Sigmoid colon (tissue), 7 donors: Measurements from ENCODE around the gene SDK1. TPM values are rescaled to one million over a fixed set of nuclear protein-coding genes. Genes with fewer than 3 reads are reported as not detected.

Source experiments
- DNase-seq: peaks from one replicate; pipeline ENCODE4 v3.0.0-alpha.2; 2019
- H3K27ac ChIP-seq, 4 donors: fragments of 200-600 bp; sonication (generic); one replicate each; pipeline ENCODE4 v1.5.1; 2016 to 2019; ENCODE audit warnings: mild to moderate bottlenecking in 1 of 4
- H3K27me3 ChIP-seq, 3 donors: fragments of 200-600 bp; sonication (generic); one replicate each; pipeline ENCODE4 v1.5.1; 2019; ENCODE audit warnings: mild to moderate bottlenecking in 1 of 3
- H3K36me3 ChIP-seq, 4 donors: fragments of 200-600 bp; sonication (generic); one replicate each; pipeline ENCODE4 v1.5.1; 2016 to 2019
- H3K4me1 ChIP-seq, 4 donors: fragments of 200-600 bp; sonication (generic); one replicate each; pipeline ENCODE4 v1.5.1; 2017 to 2019
- H3K4me3 ChIP-seq, 4 donors: fragments of 200-600 bp; sonication (generic); one replicate each; pipeline ENCODE4 v1.5.1; 2017 to 2019; ENCODE audit warnings: mild to moderate bottlenecking in 2 of 4, moderate library complexity in 1 of 4
- H3K9me3 ChIP-seq, 4 donors: fragments of 200-600 bp in 3 of 4; sonication (generic) in 3 of 4; one replicate each; pipeline versions ENCODE4 v1.5.1 to v1.6.1; 2013 to 2019
- CTCF ChIP-seq, 4 experiments: fragments of 450-650 bp in 3 of 4; fragments of 200-600 bp in 1 of 4; IDR thresholded peaks; one replicate each; pipeline ENCODE4 v1.5.1; 2016 to 2019; ENCODE audit warnings: antibody characterized with exemption in 4 of 4, mild to moderate bottlenecking in 3 of 4, moderate library complexity in 2 of 4
- EP300 ChIP-seq, 4 donors: sonication (generic); formaldehyde crosslinking; IDR thresholded peaks; one replicate each; pipeline ENCODE4 v1.6.1; 2017; ENCODE audit warnings: antibody characterized with exemption in 4 of 4
- POLR2A ChIP-seq, 2 donors: fragments of 450-650 bp; IDR thresholded peaks; one replicate each; pipeline ENCODE4 v1.6.1; 2016; ENCODE audit warnings: antibody characterized with exemption in 2 of 2, mild to moderate bottlenecking in 2 of 2, moderate library complexity in 2 of 2
- POLR2AphosphoS5 ChIP-seq, 4 donors: sonication (generic); formaldehyde crosslinking; IDR thresholded peaks; one replicate each; pipeline ENCODE4 v1.6.1; 2017; ENCODE audit warnings: antibody characterized with exemption in 4 of 4
- WGBS, 2 donors: extraction: QIAGEN DNeasy Blood & Tissue Kit; methylation state at CpG; one replicate each; pipeline ENCODE4 v1.1.7; 2013; 5-methylcytosine and 5-hydroxymethylcytosine counted together
- intact Hi-C: fragments of 100-400 bp; cut with DNase I; formaldehyde crosslinking; loops from one replicate; pipeline ENCODE4 v1.15.1; 2023
- polyA plus RNA-seq, 3 donors: library from polyadenylated mRNA; stranded (reverse); fragments of 200-250 nt; gene quantifications; one replicate each; pipeline ENCODE4 v1.2.3, GENCODE V29; 2013
- total RNA-seq, 4 donors: library from RNA; depleted of rRNA; stranded (reverse); fragments of >200 nt; gene quantifications; one replicate each; pipeline ENCODE4 v1.1.0, GENCODE V29; 2016
- donor health status: healthy with polysubstance abuse.
- donor health status: Bipolar disorder and iron deficiency.
- donor health status: healthy.

The SDK1 gene
- total and polyA plus RNA-seq, 7 donors, result under 0.01 to 23.0 (median 10.0) TPM; not detected in 1

GRCh38 chr7:3415861-3416312 is 114.8 kb downstream of the SDK1 start:
- H3K4me1 ChIP-seq, result no peaks in the 10 kb centered on the region
- H3K9me3 ChIP-seq, result no peaks in the 10 kb centered on the region
- no peak overlapping the region for H3K4me3 ChIP-seq
- 14 to 56% methylated on average over 3 of the region's 3 CpGs for WGBS, 2 donors
- H3K36me3 ChIP-seq, result no peaks in the 10 kb centered on the region
- no peaks in the 10 kb centered on the region for H3K27me3 ChIP-seq
- TF ChIP-seq POLR2A (IDR thresholded peaks at IDR 0.05) (no peak), EP300 (IDR thresholded peaks at IDR 0.05) (no peak), POLR2AphosphoS5 (IDR thresholded peaks at IDR 0.05) (no peak), CTCF (IDR thresholded peaks at IDR 0.05) (no peak)
- intact Hi-C loops, result no loop called here
- H3K27ac ChIP-seq, result no peak overlapping the region
- DNase-seq, result no peak

- Histone ChIP-seq H3K4me3 (no peak overlapping the region), H3K27ac (no peak overlapping the region), H3K4me1 (no peaks in the 10 kb centered on the region), H3K27me3 (no peaks in the 10 kb centered on the region), H3K9me3 (no peaks in the 10 kb centered on the region), H3K36me3 (no peaks in the 10 kb centered on the region)
- WGBS, 2 donors, result 17 to 62% methylated on average over 4 of the region's 4 CpGs
- DNase-seq, result no peak
- intact Hi-C loops, result no loop called here
- TF ChIP-seq POLR2AphosphoS5 (IDR thresholded peaks at IDR 0.05), result no peak
- no peak for TF ChIP-seq EP300 (IDR thresholded peaks at IDR 0.05)
- TF ChIP-seq CTCF (IDR thresholded peaks at IDR 0.05), result no peak
- TF ChIP-seq POLR2A (IDR thresholded peaks at IDR 0.05), result no peak
Measured at GRCh38 chr7:3416453-3416852, 115.4 kb downstream of the SDK1 start.

- H3K27me3 ChIP-seq, result no peaks in the 10 kb centered on the region
- H3K9me3 ChIP-seq, result no peaks in the 10 kb centered on the region
- intact Hi-C loops, result no loop called here
- no peaks in the 10 kb centered on the region for H3K36me3 ChIP-seq
- no peak for DNase-seq
- no peak overlapping the region for H3K27ac ChIP-seq
- H3K4me3 ChIP-seq, result no peak overlapping the region
- no peak for TF ChIP-seq EP300 (IDR thresholded peaks at IDR 0.05)
- H3K4me1 ChIP-seq, result no peaks in the 10 kb centered on the region
Measured at GRCh38 chr7:3425087-3425486, 124.0 kb downstream of the SDK1 start.

GRCh38 chr7:3426064-3426463 is 125.0 kb downstream of the SDK1 start:
- Histone ChIP-seq H3K4me1 (no peaks in the 10 kb centered on the region), H3K36me3 (no peaks in the 10 kb centered on the region), H3K9me3 (no peaks in the 10 kb centered on the region), H3K4me3 (no peak overlapping the region), H3K27ac (no peak overlapping the region), H3K27me3 (no peaks in the 10 kb centered on the region)
- 16 to 40% methylated on average over 4 of the region's 4 CpGs for WGBS, 2 donors
- no peak for TF ChIP-seq EP300 (IDR thresholded peaks at IDR 0.05)
- no peak for TF ChIP-seq CTCF (IDR thresholded peaks at IDR 0.05)
- TF ChIP-seq POLR2A (IDR thresholded peaks at IDR 0.05), result no peak
- TF ChIP-seq POLR2AphosphoS5 (IDR thresholded peaks at IDR 0.05), result no peak
- no peak for DNase-seq
- intact Hi-C loops, result no loop called here

- no peak for DNase-seq
- WGBS, 2 donors, result 96 to 98% methylated on average over 1 of the region's 1 CpG
- TF ChIP-seq CTCF (IDR thresholded peaks at IDR 0.05) (no peak), EP300 (IDR thresholded peaks at IDR 0.05) (no peak), POLR2AphosphoS5 (IDR thresholded peaks at IDR 0.05) (no peak), POLR2A (IDR thresholded peaks at IDR 0.05) (no peak)
- Histone ChIP-seq H3K9me3 (no peaks in the 10 kb centered on the region), H3K36me3 (no peaks in the 10 kb centered on the region), H3K27ac (no peak overlapping the region), H3K4me1 (no peaks in the 10 kb centered on the region), H3K4me3 (no peak overlapping the region), H3K27me3 (no peaks in the 10 kb centered on the region)
- intact Hi-C loops, result no loop called here
Measured at GRCh38 chr7:3427957-3428356, 126.9 kb downstream of the SDK1 start.
